CD14-positive monocyte (primary cell): ENCODE results near the gene ANKRD65. TPM values are rescaled to one million over a fixed set of nuclear protein-coding genes. Genes with fewer than 3 reads are reported as not detected.

Experiments
- DNase-seq, 3 donors: peaks; one replicate each; pipeline ENCODE4 v3.0.0-alpha.2; 2011 to 2022
- H2AFZ ChIP-seq: 2 replicates; pipeline ENCODE4 v1.6.0; 2012; ENCODE audit warnings: mild to moderate bottlenecking, low read depth, low read length, inconsistent platforms; ENCODE audit not compliant: insufficient read depth, poor library complexity, severe bottlenecking
- H3K27ac ChIP-seq, 2 donors: 1 replicate in 1 of 2; 2 replicates in 1 of 2; pipeline ENCODE4 v1.5.1; 2012 to 2013; ENCODE audit warnings: low read length in 2 of 2, control low read depth in 1 of 2, inconsistent platforms in 1 of 2, low read depth in 1 of 2, mild to moderate bottlenecking in 1 of 2
- H3K27me3 ChIP-seq, 2 donors: one replicate each; pipeline versions ENCODE4 v1.6.0 to v1.6.1; 2011 to 2013; ENCODE audit warnings: low read length in 2 of 2; ENCODE audit not compliant: control insufficient read depth in 2 of 2, insufficient read depth in 2 of 2
- H3K36me3 ChIP-seq, 2 donors: replicated peaks in 1 of 2; 1 replicate in 1 of 2; 2 replicates in 1 of 2; pipeline versions ENCODE4 v1.5.1 to v1.6.1; 2012 to 2013; ENCODE audit warnings: low read length in 2 of 2, control low read depth in 1 of 2, inconsistent platforms in 1 of 2, mild to moderate bottlenecking in 1 of 2; ENCODE audit not compliant: insufficient read depth in 2 of 2, control insufficient read depth in 1 of 2
- H3K4me1 ChIP-seq, 2 donors: 1 replicate in 1 of 2; 2 replicates in 1 of 2; pipeline versions ENCODE4 v1.5.1 to v1.6.1; 2012 to 2013; ENCODE audit warnings: low read length in 2 of 2, control low read depth in 1 of 2, inconsistent platforms in 1 of 2, mild to moderate bottlenecking in 1 of 2, moderate library complexity in 1 of 2; ENCODE audit not compliant: insufficient read depth in 2 of 2, control insufficient read depth in 1 of 2
- H3K4me2 ChIP-seq: replicated peaks from 2 replicates; pipeline ENCODE3; 2012; ENCODE audit warnings: low read length, moderate library complexity, mild to moderate bottlenecking; ENCODE audit not compliant: poor library complexity, severe bottlenecking; ENCODE audit errors: extremely low read depth
- H3K4me3 ChIP-seq, 3 experiments: fragments of 200-600 bp in 1 of 3; sonication (generic) in 1 of 3; replicated peaks in 1 of 3; 1 replicate in 2 of 3; 2 replicates in 1 of 3; pipeline ENCODE4 v1.5.1; 2011 to 2013; ENCODE audit warnings: low read length in 3 of 3, mild to moderate bottlenecking in 3 of 3, control low read depth in 2 of 3, low read depth in 2 of 3, inconsistent platforms in 1 of 3, moderate library complexity in 1 of 3
- H3K79me2 ChIP-seq: 2 replicates; pipeline ENCODE4 v1.6.0; 2012; ENCODE audit warnings: mild to moderate bottlenecking, control low read depth, inconsistent platforms, low read length, moderate library complexity; ENCODE audit not compliant: insufficient read depth
- H3K9ac ChIP-seq: 2 replicates; pipeline ENCODE4 v1.6.0; 2017; ENCODE audit warnings: low read length, mild to moderate bottlenecking; ENCODE audit not compliant: insufficient read depth, poor library complexity, severe bottlenecking
- H3K9me3 ChIP-seq, 2 donors: replicated peaks in 1 of 2; 1 replicate in 1 of 2; 2 replicates in 1 of 2; pipeline versions ENCODE4 v1.5.1 to v1.6.1; 2012 to 2013; ENCODE audit warnings: low read length in 2 of 2, control low read depth in 1 of 2; ENCODE audit not compliant: control insufficient read depth in 1 of 2, insufficient read depth in 1 of 2
- H4K20me1 ChIP-seq: 2 replicates; pipeline ENCODE4 v1.6.0; 2012; ENCODE audit warnings: mild to moderate bottlenecking, low read length, control low read depth, moderate library complexity; ENCODE audit not compliant: insufficient read depth
- H3K27ac Mint-ChIP-seq, 7 donors: one replicate each; pipeline ENCODE4 v1.8.0; 2020; ENCODE audit warnings: mild to moderate bottlenecking in 7 of 7, mixed read lengths in 7 of 7, moderate library complexity in 6 of 7, inconsistent platforms in 2 of 7
- H3K27me3 Mint-ChIP-seq, 3 donors: one replicate each; pipeline ENCODE4 v1.8.0; 2021 to 2022; ENCODE audit warnings: low read depth in 3 of 3, mild to moderate bottlenecking in 3 of 3, mixed read lengths in 3 of 3, moderate library complexity in 3 of 3, inconsistent platforms in 1 of 3
- H3K36me3 Mint-ChIP-seq, 2 donors: one replicate each; pipeline ENCODE4 v1.8.0; 2020; ENCODE audit warnings: mixed read lengths in 2 of 2, inconsistent platforms in 1 of 2, mild to moderate bottlenecking in 1 of 2
- H3K4me1 Mint-ChIP-seq: one replicate; pipeline ENCODE4 v1.8.0; 2020; ENCODE audit warnings: mild to moderate bottlenecking, mixed read lengths
- H3K4me3 Mint-ChIP-seq, 2 donors: one replicate each; pipeline ENCODE4 v1.8.0; 2020; ENCODE audit warnings: mild to moderate bottlenecking in 2 of 2, mixed read lengths in 2 of 2, moderate library complexity in 1 of 2
- H3K9me3 Mint-ChIP-seq, 7 donors: one replicate each; pipeline ENCODE4 v1.8.0; 2020 to 2022; ENCODE audit warnings: mixed read lengths in 7 of 7, mild to moderate bottlenecking in 6 of 7, moderate library complexity in 6 of 7, inconsistent platforms in 2 of 7
- CTCF ChIP-seq: fragments of 200-600 bp; IDR thresholded peaks from one replicate; pipeline ENCODE4 v1.8.0; 2022; ENCODE audit warnings: antibody characterized with exemption, mild to moderate bottlenecking
- WGBS: methylation state at CpG from one replicate; pipeline ENCODE4 v1.1.5; 2013; ENCODE audit warnings: missing lambda C conversion rate; ENCODE audit not compliant: insufficient coverage; 5-methylcytosine and 5-hydroxymethylcytosine counted together
- intact Hi-C, 2 donors: fragments of 100-400 bp; cut with micrococcal nuclease; formaldehyde crosslinking; loops; one replicate each; pipeline versions ENCODE4 v1.15.0 to v1.15.1; 2023
- polyA plus RNA-seq, 3 donors: library from polyadenylated mRNA; depleted of rRNA in 1 of 3; unstranded in 2 of 3; stranded (reverse) in 1 of 3; fragments of 300-500 nt in 2 of 3; fragments of >200 nt in 1 of 3; fragmentation: Illumina TruSeq in 2 of 3; gene quantifications; 1 replicate in 2 of 3; 2 replicates in 1 of 3; pipeline ENCODE4 v1.2.3, GENCODE V29; 2012 to 2021

ANKRD65 gene
- polyA plus RNA-seq, 3 donors, result 0.04 TPM; not detected in 2

GRCh38 chr1:1399187-1399871, 21.7 kb downstream of the ANKRD65 start, which contains the start of gene CCNL2:
CCNL2 (minus strand) TSS chr1:1399335; CDS start chr1:1399306, 29 bp downstream.
- intact Hi-C loops, result no loop called here
- H2AFZ ChIP-seq, result peak within 1 kb of the TSS; percentile 93

More at GRCh38 chr1:1399187-1399871, 21.7 kb downstream of the ANKRD65 start, which contains the start of gene CCNL2:
- Histone ChIP-seq H3K9ac (peak within 1 kb of the TSS; percentile 97), H3K27me3 (no peaks in the 10 kb centered on the region), H3K9me3 (no peaks in the 10 kb centered on the region), H3K4me2 (peak within 1 kb of the TSS; percentile 88), H3K4me1 (peaks cover 24 to 31% of the 10 kb centered on the region in 2 donors), H3K36me3 (peaks cover 50 to 66% of the 10 kb centered on the region in 2 donors), H3K27ac (peak within 1 kb of the TSS; percentile 82), H3K4me3 (peak within 1 kb of the TSS; percentile 72 to 99 (median 87)), H3K79me2 (peaks cover 72% of the 10 kb centered on the region), H4K20me1 (peaks cover 37% of the 10 kb centered on the region)
- Mint-ChIP-seq H3K4me3 (peak within 1 kb of the TSS; percentile 89 to 93), H3K27me3 (no peaks in the 10 kb centered on the region), H3K9me3 (no peaks in the 10 kb centered on the region), H3K36me3 (peaks cover 48 to 73% of the 10 kb centered on the region in 2 donors), H3K27ac (peak within 1 kb of the TSS; percentile 87 to 95 (median 91)), H3K4me1 (peaks cover 32% of the 10 kb centered on the region)
- DNase-seq, result peak; percentile 98 to 99 (median 98)
- TF ChIP-seq CTCF, result peak; percentile 67
- WGBS, result under 1% methylated on average over 81 of the region's 86 CpGs
